AG09319 (cell line): ENCODE data around the gene CDH22.

Experiments
- DNase-seq: peaks from one replicate; pipeline ENCODE4 v3.0.0-alpha.2; 2010; ENCODE audit warnings: low read depth; ENCODE audit errors: extremely low read depth
- CTCF ChIP-seq: IDR thresholded peaks from 2 replicates; pipeline ENCODE4 v1.5.1; 2011; ENCODE audit warnings: low read depth, mild to moderate bottlenecking, inconsistent platforms, low read length, moderate library complexity

Gene CDH22

GRCh38 chr20:46304361-46304760 is 3.9 kb downstream of the CDH22 start:
- no peak for TF ChIP-seq CTCF
- DNase-seq = no peak

- DNase-seq = no peak
- no peak for TF ChIP-seq CTCF
These were observed 4.9 kb downstream of the CDH22 start for GRCh38 chr20:46303176-46303956.

GRCh38 chr20:46302106-46302505 is 6.2 kb downstream of the CDH22 start:
- TF ChIP-seq CTCF = no peak
- DNase-seq = no peak

GRCh38 chr20:46300281-46300680 is 8.0 kb downstream of the CDH22 start:
- no peak for TF ChIP-seq CTCF

GRCh38 chr20:46299078-46299477 is 9.2 kb downstream of the CDH22 start:
- DNase-seq = no peak
- no peak for TF ChIP-seq CTCF

More at GRCh38 chr20:46300281-46300680, 8.0 kb downstream of the CDH22 start:
- no peak for DNase-seq

GRCh38 chr20:46298374-46298773 is 9.9 kb downstream of the CDH22 start:
- no peak for DNase-seq
- no peak for TF ChIP-seq CTCF

GRCh38 chr20:46296526-46297250 is 11.6 kb downstream of the CDH22 start:
- DNase-seq = no peak
- no peak for TF ChIP-seq CTCF
